ENCODE measurements around the gene PCBP3. TPM values are rescaled to one million over a fixed set of nuclear protein-coding genes. Genes with fewer than 3 reads are reported as not detected.
"Not testable (repeated sequence)": the region's sequence is repeated elsewhere in the genome, so short reads cannot be mapped to it uniquely, and the experiment has no call there.

Gene PCBP3
- polyA plus RNA-seq, 1 donor (not counting 4 experiments of a cell fraction or from before 2014, with no cell fraction given): 0.25 TPM

- no peak for FAIRE-seq
- TF ChIP-seq CTCF (optimal IDR thresholded peaks at IDR 0.05 in 1 of 3, IDR thresholded peaks at IDR 0.05 in 1 of 3, conservative IDR thresholded peaks at IDR 0.05 in 1 of 3; ENCODE audit: extremely low read depth in 1 of 3, insufficient read depth in 2 of 3, low read length in 3 of 3) (no peak), EZH2 (IDR thresholded peaks at IDR 0.05; ENCODE audit: low read length) (no peak)
- H3K9me3 ChIP-seq (ENCODE audit: control insufficient read depth, low read depth, low read length): no peaks in the 10 kb centered on the region
- no peak overlapping the region for H3K9ac ChIP-seq (ENCODE audit: control insufficient read depth, extremely low read depth, insufficient read depth, low read length)
- dilution Hi-C loops (cut with MboI; ENCODE audit: extremely low pct_ligation_motif_present, low sequenced_read_pairs): no loop called here
- no peaks in the 10 kb centered on the region for H4K20me1 ChIP-seq (ENCODE audit: control insufficient read depth, extremely low read depth, insufficient read depth, low read length)
- peaks cover 5% of the 10 kb centered on the region for H3K27me3 ChIP-seq (ENCODE audit: control insufficient read depth, extremely low read depth, insufficient read depth, low read length)
- H3K79me2 ChIP-seq (ENCODE audit: control insufficient read depth, insufficient read depth, low read length): no peaks in the 10 kb centered on the region
- H3K4me3 ChIP-seq (ENCODE audit: control insufficient read depth in 2 of 3, extremely low read depth in 1 of 3, insufficient read depth in 2 of 3, low read depth in 1 of 3, low read length in 3 of 3): no peak overlapping the region
- no peaks in the 10 kb centered on the region for H3K4me1 ChIP-seq (ENCODE audit: control insufficient read depth, extremely low read depth, insufficient read depth, low read length)
- no peak overlapping the region for H3K4me2 ChIP-seq (ENCODE audit: control insufficient read depth, extremely low read depth, insufficient read depth, low read depth, low read length)
- H3K36me3 ChIP-seq (ENCODE audit: control insufficient read depth in 2 of 2, extremely low read depth in 1 of 2, insufficient read depth in 2 of 2, low read length in 2 of 2): no peaks in the 10 kb centered on the region
- no peak for DNase-seq (ENCODE audit: low read depth, low spot score)
- no peak overlapping the region for H3K27ac ChIP-seq (ENCODE audit: control insufficient read depth, insufficient read depth, low read length)
- no peak overlapping the region for H2AFZ ChIP-seq (ENCODE audit: control insufficient read depth, low read length)
- H3K9me1 ChIP-seq (ENCODE audit: control insufficient read depth, extremely low read depth, insufficient read depth, low read length): no peaks in the 10 kb centered on the region
These were observed 41.4 kb upstream of the PCBP3 start for GRCh38 chr21:45602106-45602505.

DNA sequence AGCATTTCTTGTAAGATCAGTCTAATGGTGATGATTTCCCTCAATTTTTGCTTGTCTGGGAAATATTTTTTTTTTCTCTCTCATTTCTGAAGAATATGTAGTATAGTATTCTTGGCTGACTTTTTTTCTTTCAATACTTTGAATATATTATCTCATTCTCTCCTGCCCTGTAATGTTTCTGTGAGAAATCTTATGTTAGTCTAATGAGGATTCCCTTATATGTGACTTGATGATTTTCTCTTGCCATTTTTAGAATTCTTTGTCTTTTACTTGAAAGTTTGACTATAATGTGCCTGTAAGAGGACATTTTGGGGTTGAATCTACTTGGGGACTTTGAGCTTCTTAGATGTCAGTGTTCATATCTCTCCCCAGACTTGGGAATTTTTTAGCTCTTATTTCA, 40.0 kb upstream of the PCBP3 start:
- no peak for TF ChIP-seq EZH2 (IDR thresholded peaks at IDR 0.05; ENCODE audit: low read length)
- TF ChIP-seq CTCF (optimal IDR thresholded peaks at IDR 0.05 in 1 of 3, IDR thresholded peaks at IDR 0.05 in 1 of 3, conservative IDR thresholded peaks at IDR 0.05 in 1 of 3; ENCODE audit: extremely low read depth in 1 of 3, insufficient read depth in 2 of 3, low read length in 3 of 3): no peak
- Histone ChIP-seq H2AFZ (ENCODE audit: control insufficient read depth, low read length) (no peak overlapping the region), H3K4me1 (ENCODE audit: control insufficient read depth, extremely low read depth, insufficient read depth, low read length) (no peaks in the 10 kb centered on the region), H3K27me3 (ENCODE audit: control insufficient read depth, extremely low read depth, insufficient read depth, low read length) (peaks cover 8% of the 10 kb centered on the region), H3K4me2 (ENCODE audit: control insufficient read depth, extremely low read depth, insufficient read depth, low read depth, low read length) (no peak overlapping the region), H3K9me3 (ENCODE audit: control insufficient read depth, low read depth, low read length) (no peaks in the 10 kb centered on the region), H3K9ac (ENCODE audit: control insufficient read depth, extremely low read depth, insufficient read depth, low read length) (no peak overlapping the region), H4K20me1 (ENCODE audit: control insufficient read depth, extremely low read depth, insufficient read depth, low read length) (no peaks in the 10 kb centered on the region), H3K9me1 (ENCODE audit: control insufficient read depth, extremely low read depth, insufficient read depth, low read length) (no peaks in the 10 kb centered on the region), H3K79me2 (ENCODE audit: control insufficient read depth, insufficient read depth, low read length) (no peaks in the 10 kb centered on the region), H3K36me3 (ENCODE audit: control insufficient read depth in 2 of 2, extremely low read depth in 1 of 2, insufficient read depth in 2 of 2, low read length in 2 of 2) (no peaks in the 10 kb centered on the region), H3K4me3 (ENCODE audit: control insufficient read depth in 2 of 3, extremely low read depth in 1 of 3, insufficient read depth in 2 of 3, low read depth in 1 of 3, low read length in 3 of 3) (no peak overlapping the region), H3K27ac (ENCODE audit: control insufficient read depth, insufficient read depth, low read length) (no peak overlapping the region)
- dilution Hi-C loops (cut with MboI; ENCODE audit: extremely low pct_ligation_motif_present, low sequenced_read_pairs): no loop called here
- no peak for FAIRE-seq
- no peak for DNase-seq (ENCODE audit: low read depth, low spot score)

GRCh38 chr21:45604681-45605080, 38.8 kb upstream of the PCBP3 start:
- DNase-seq (ENCODE audit: low read depth, low spot score); H3K9me3 ChIP-seq (ENCODE audit: control insufficient read depth, low read depth, low read length); H3K27ac ChIP-seq (ENCODE audit: control insufficient read depth, insufficient read depth, low read length); dilution Hi-C loops (cut with MboI; ENCODE audit: extremely low pct_ligation_motif_present, low sequenced_read_pairs); H2AFZ ChIP-seq (ENCODE audit: control insufficient read depth, low read length); H3K9ac ChIP-seq (ENCODE audit: control insufficient read depth, extremely low read depth, insufficient read depth, low read length); H3K4me3 ChIP-seq (ENCODE audit: control insufficient read depth in 2 of 3, extremely low read depth in 1 of 3, insufficient read depth in 2 of 3, low read depth in 1 of 3, low read length in 3 of 3); H4K20me1 ChIP-seq (ENCODE audit: control insufficient read depth, extremely low read depth, insufficient read depth, low read length); H3K27me3 ChIP-seq (ENCODE audit: control insufficient read depth, extremely low read depth, insufficient read depth, low read length); H3K79me2 ChIP-seq (ENCODE audit: control insufficient read depth, insufficient read depth, low read length); FAIRE-seq; H3K4me1 ChIP-seq (ENCODE audit: control insufficient read depth, extremely low read depth, insufficient read depth, low read length); H3K4me2 ChIP-seq (ENCODE audit: control insufficient read depth, extremely low read depth, insufficient read depth, low read depth, low read length); H3K36me3 ChIP-seq (ENCODE audit: control insufficient read depth in 2 of 2, extremely low read depth in 1 of 2, insufficient read depth in 2 of 2, low read length in 2 of 2); H3K9me1 ChIP-seq (ENCODE audit: control insufficient read depth, extremely low read depth, insufficient read depth, low read length): not testable (repeated sequence)
